ENCODE data around the gene NCOA3. TPM values are rescaled to one million over a fixed set of nuclear protein-coding genes. Genes with fewer than 3 reads are reported as not detected.

NCOA3 gene
- total and polyA plus RNA-seq, 2 of the 8 experiments (the other 6 are each of a cell fraction or from before 2014, with no cell fraction given), result 7.9 to 24.7 TPM

GRCh38 chr20:47484303-47484702 is 17.4 kb upstream of the NCOA3 start:
- no peak overlapping the region for H2BK12ac ChIP-seq (ENCODE audit: low read depth, low read length)
- no peak overlapping the region for H2AFZ ChIP-seq (ENCODE audit: low read length)
- H3K4me3 ChIP-seq (ENCODE audit: extremely low read depth in 1 of 4, insufficient read depth in 2 of 4, low read depth in 3 of 4, low read length in 4 of 4), result no peak overlapping the region
- no peak overlapping the region for H2BK15ac ChIP-seq (ENCODE audit: low read length)
- ChIA-PET CTCF (ENCODE audit: partially characterized antibody) (no interaction called here), POLR2A (ENCODE audit: partially characterized antibody) (interaction anchor here (0.6 kb wide), 1 partner anchor 222 kb away, joined by 3 read pairs; no protein-coding TSS in a partner anchor)
- WGBS, 2 experiments (ENCODE audit: extremely low coverage in 1 of 2, insufficient coverage in 1 of 2, insufficient read length in 1 of 2, insufficient replicate concordance in 2 of 2, low coverage in 1 of 2, low lambda C conversion rate in 2 of 2, missing lambda C conversion rate in 1 of 2), result 92% methylated on average over 5 of the region's 5 CpGs; no CpG with 5 or more reads in 1 of the 2 experiments
- no peak overlapping the region for H4K5ac ChIP-seq (ENCODE audit: insufficient read length, low read depth, low read length)
- H3K27ac ChIP-seq (ENCODE audit: low read depth, low read length), result no peak overlapping the region
- TF ChIP-seq EGR1 (IDR thresholded peaks at IDR 0.05; ENCODE audit: borderline replicate concordance, low read depth, low read length) (no peak), RAD21 (IDR thresholded peaks at IDR 0.05 in 1 of 2, conservative IDR thresholded peaks at IDR 0.05 in 1 of 2; ENCODE audit: low read depth in 2 of 2, low read length in 2 of 2) (no peak)
- H3K23ac ChIP-seq (ENCODE audit: insufficient read length), result no peak overlapping the region
- H3K14ac ChIP-seq (ENCODE audit: insufficient read length), result no peak overlapping the region
- H3K18ac ChIP-seq (ENCODE audit: extremely low read depth, low read length), result no peak overlapping the region
- no peaks in the 10 kb centered on the region for H3K9me3 ChIP-seq (ENCODE audit: insufficient read depth in 2 of 2, low read depth in 1 of 2, low read length in 1 of 2)
- no peak overlapping the region for H2BK20ac ChIP-seq (ENCODE audit: low read length)
- no peak overlapping the region for H3K4me2 ChIP-seq (ENCODE audit: insufficient read depth in 1 of 2, low read depth in 2 of 2, low read length in 2 of 2)
- H3K56ac ChIP-seq (replicated peaks; ENCODE audit: insufficient read length, low read depth, low read length), result no peak overlapping the region
- no peak overlapping the region for H2AK5ac ChIP-seq (ENCODE audit: low read depth, low read length)
- no peak overlapping the region for H3K9ac ChIP-seq (replicated peaks in 1 of 4; ENCODE audit: extremely low read depth in 1 of 4, low read depth in 3 of 4, low read length in 3 of 4)
- no peaks in the 10 kb centered on the region for H3K36me3 ChIP-seq (ENCODE audit: control insufficient read depth in 2 of 4, insufficient read depth in 4 of 4, low read length in 3 of 4)
- H3K27me3 ChIP-seq (replicated peaks in 1 of 4; ENCODE audit: control insufficient read depth in 3 of 4, extremely low read depth in 1 of 4, insufficient read depth in 3 of 4, low read length in 3 of 4), result no peaks in the 10 kb centered on the region
- H3K79me1 ChIP-seq (ENCODE audit: low read depth, low read length), result no peaks in the 10 kb centered on the region
- no peak overlapping the region for H4K8ac ChIP-seq (ENCODE audit: extremely low read depth, insufficient read depth, low read length)
- DNase-seq (ENCODE audit: low read depth in 1 of 2, low spot score in 2 of 2) (no peak), FAIRE-seq (no peak)
- peaks cover 0 to 2% (median 0%) of the 10 kb centered on the region in 4 experiments; a peak in 1 of 7 replicates for H3K4me1 ChIP-seq (replicated peaks in 1 of 4; ENCODE audit: control insufficient read depth in 3 of 4, insufficient read depth in 4 of 4, low read length in 3 of 4)
- H4K20me1 ChIP-seq (replicated peaks in 1 of 2; ENCODE audit: control insufficient read depth in 1 of 2, insufficient read depth in 2 of 2, low read length in 2 of 2), result no peaks in the 10 kb centered on the region
- H4K91ac ChIP-seq (replicated peaks; ENCODE audit: insufficient read length, low read length), result no peak overlapping the region
- no peak overlapping the region for H2BK5ac ChIP-seq (ENCODE audit: low read depth, low read length)
- no peaks in the 10 kb centered on the region for H3K23me2 ChIP-seq (ENCODE audit: low read depth, low read length)
- no peak overlapping the region for H2BK120ac ChIP-seq (replicated peaks; ENCODE audit: low read depth, low read length)
- no peak overlapping the region for H3K4ac ChIP-seq (replicated peaks; ENCODE audit: insufficient read length, low read depth, low read length)
- H3K79me2 ChIP-seq (ENCODE audit: control insufficient read depth in 1 of 2, insufficient read depth in 2 of 2, low read length in 2 of 2), result no peaks in the 10 kb centered on the region
